Hematopoietic multipotent progenitor cell treated with erythropoietin and hydrocortisone succinate and interleukin-3 and kit ligand, for 6 days (in vitro differentiated cells): ENCODE data around the gene TOMT.
A peak's percentile ranks its signal among the peaks of the same experiment; 100 is the strongest.

Experiments used
- DNase-seq: peaks from one replicate; pipeline ENCODE4 v3.0.0-alpha.2; 2015

The TOMT gene, protein sequence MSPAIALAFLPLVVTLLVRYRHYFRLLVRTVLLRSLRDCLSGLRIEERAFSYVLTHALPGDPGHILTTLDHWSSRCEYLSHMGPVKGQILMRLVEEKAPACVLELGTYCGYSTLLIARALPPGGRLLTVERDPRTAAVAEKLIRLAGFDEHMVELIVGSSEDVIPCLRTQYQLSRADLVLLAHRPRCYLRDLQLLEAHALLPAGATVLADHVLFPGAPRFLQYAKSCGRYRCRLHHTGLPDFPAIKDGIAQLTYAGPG

DNA sequence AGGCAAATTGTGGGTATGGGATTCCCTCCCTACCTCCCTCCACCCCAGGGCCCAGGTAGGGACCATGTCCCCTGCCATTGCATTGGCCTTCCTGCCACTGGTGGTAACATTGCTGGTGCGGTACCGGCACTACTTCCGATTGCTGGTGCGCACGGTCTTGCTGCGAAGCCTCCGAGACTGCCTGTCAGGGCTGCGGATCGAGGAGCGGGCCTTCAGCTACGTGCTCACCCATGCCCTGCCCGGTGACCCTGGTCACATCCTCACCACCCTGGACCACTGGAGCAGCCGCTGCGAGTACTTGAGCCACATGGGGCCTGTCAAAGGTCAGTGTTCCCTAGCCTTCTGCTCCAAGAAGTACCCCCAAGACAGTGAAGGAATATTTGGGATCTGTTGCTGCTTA, at the start of gene TOMT:
TSS of gene TOMT (plus strand) at position 37 of the 400 bp plus-strand sequence. CDS start at position 65, 28 bp downstream.
- no peak for DNase-seq

DNA sequence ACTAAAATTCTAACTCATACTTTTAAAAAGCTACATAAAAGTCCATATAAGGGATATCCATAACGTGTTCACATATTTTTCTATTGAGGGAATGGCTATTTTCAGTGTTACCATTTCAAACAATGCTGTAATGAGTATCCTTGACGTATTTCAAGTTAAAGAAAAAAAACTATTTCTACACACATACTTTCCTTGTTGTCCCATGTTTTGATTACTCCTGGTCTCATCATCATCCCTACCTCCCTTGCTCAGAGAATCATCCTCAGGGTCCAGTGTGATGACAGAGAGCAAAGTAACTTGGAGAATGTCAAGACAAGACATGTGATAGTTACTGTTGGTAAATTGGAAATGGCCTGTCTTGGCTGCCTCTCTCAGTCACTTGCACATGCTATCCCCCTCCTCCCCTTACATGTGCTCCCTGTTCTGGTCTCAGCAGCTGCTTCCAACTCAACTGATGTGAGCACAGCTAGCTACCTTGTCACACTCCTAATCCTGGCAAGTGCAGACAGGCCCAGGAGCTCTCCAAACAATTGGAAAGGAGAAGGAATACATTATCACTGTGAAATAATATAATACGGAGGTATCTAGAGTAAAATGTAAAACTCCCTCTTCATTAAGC, 47.2 kb upstream of the TOMT start:
- no peak for DNase-seq

DNA sequence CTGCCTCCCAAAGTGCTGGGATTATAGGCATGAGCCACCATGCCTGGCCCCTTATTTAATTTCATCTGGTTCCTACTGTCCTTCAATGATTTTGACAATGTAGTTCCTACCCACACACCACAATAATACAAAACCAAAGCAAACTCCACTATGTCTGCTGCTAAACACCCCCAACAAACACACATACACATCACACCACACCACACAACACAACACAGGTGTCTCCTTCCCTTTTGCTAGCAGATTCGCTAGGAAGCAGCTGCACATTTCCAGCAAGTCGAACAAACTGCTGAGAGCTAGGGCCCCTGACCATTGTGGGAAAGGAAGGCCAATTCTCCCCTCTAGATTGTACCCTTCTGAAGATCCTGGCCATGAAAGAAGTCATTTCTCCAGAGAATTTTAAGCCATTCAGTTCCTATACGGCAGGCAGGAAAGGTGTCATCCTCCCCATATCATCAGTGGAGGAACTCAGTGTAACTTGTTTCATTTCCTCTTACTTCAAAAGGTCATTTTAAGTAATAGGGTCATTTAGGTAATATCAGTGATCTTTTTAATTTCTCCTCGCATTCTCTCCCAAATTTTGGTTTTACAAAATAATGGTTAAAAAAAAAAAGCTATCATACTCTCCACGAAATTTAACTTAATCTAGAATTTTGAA, 43.9 kb upstream of the TOMT start:
- no peak for DNase-seq

DNA sequence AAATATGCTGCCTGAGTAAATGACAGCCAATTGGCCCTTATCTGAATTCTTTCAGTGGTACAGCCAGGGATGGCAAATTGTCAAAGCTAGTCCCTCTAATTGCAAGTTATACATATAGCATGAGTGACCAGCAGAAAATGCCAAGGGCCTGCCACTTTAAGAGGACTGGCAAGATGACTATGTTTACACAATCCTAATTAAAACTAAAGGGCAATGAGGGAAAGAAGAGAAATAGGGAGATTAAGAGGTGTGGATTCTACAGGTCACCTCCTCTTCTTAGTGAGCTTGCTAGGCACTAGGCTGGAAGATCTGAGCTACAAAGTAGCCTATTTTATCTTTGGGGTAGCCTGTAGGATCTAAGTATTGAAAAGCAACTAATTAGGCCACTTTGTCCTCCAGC, 38.9 kb upstream of the TOMT start:
- DNase-seq = no peak

DNA sequence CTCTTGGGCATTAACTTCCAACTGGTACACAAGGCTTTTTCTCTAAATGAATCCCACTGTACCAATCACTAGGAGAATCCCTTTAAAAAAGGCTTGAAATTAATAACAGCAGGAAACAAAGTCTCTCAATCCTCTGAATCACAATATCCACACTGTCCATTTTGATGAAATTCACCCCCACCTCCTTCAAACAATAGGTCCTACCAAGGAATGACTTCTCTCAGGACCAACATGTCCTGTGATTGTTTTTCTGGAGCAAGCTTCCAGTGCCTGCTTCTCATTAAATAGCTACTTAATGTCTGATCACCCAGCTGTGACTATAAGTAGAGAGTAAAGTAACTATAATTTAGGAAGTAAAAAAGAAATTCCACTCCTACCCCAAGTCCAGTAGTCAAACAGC, 38.5 kb upstream of the TOMT start:
- DNase-seq = no peak

DNA sequence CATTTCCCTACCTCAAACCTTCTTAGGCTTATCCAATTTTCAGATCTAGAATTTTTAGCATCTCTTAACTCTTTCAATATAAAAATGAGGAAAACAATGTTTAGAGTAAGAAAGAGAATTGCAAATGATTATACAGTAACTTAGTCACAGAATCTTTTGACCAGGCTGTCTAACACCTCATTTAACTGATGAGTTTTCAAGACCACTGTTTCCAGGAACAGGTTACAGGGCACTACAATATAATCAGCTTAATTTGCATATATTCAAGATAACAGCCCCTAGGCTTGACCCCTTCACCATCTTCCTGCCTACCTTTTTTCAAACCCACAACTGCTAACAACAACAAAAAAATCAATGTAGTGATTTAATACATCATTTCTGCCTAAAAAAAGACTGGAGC, 38.0 kb upstream of the TOMT start:
- no peak for DNase-seq

DNA sequence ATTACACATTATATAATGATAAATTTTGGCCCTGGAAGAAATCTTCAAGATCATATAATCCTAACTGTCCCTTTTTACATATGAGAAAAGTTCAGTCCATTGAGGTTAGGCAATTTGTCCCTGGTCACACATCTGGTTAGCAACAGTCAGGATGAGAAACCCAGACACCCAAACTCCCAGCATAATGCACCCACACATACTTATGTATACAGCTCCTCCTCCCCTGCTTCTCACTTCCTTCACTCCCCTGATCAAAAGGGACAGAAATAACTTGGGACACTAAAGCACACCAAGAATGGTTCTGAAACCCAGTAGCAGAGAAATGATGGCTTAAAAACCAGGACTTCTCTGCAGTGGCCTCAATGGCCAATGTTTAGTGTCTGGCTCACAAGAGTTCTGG, 36.5 kb upstream of the TOMT start:
- no peak for DNase-seq

DNA sequence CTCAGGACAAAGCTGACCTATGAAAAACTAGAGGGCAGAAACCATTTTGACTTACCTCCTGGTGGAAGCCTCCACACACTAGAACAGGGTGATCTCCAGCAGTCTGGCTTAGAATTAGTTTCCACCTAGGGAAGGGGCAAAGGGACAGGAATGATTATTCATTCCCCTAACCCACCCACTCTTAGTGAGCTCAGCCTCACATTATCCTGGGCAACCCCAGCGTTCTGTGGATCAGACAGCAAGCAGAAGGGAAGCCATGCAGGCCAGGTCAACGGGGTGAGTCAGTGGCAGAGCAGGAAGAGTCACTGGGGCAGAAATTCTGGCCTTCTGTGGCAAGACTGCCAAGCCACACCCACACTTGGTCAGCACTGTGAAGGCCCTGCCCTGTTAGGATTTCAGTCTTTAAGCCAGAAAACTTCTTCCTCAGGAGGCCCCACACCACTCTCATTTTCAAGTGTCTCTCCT, 35.9 kb upstream of the TOMT start:
- DNase-seq = peak; percentile 85

DNA sequence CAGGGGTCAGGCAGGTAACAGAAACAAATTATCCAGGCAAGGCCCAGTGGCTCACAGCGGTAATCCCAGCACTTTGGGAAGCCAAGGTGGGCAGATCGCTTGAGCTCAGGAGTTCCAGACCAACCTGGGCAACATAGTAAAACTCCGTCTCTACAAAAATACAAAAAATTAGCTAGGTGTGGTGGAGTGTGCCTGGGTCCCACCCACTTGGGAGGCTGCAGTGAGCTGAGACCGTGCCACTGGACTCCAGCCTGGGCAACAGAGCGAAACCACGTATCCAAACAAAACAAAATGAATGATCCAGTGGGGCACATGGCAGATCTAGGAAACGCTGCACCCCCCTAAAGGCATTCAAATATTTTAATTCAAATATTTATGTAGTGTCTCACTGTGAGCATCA, 35.2 kb upstream of the TOMT start:
- no peak for DNase-seq

DNA sequence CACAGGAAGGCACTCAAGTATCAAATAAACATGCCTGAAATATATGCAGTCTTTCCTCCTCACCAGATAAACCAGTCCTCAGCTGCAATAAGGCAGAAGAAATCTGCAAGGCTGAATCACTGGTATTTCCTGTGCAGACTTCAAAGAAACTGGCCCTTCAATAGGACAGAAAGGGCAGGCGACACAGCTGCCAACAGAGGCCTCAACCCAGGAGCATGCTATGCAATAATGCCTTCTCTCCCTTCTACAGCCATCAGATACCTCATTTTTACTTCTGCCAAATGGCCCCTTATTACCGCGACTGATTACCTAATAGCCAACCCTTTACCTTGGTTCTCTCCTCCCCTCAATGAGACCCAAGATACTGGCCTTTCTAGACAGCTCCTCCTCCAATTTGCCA, 33.4 kb upstream of the TOMT start:
- DNase-seq = no peak

DNA sequence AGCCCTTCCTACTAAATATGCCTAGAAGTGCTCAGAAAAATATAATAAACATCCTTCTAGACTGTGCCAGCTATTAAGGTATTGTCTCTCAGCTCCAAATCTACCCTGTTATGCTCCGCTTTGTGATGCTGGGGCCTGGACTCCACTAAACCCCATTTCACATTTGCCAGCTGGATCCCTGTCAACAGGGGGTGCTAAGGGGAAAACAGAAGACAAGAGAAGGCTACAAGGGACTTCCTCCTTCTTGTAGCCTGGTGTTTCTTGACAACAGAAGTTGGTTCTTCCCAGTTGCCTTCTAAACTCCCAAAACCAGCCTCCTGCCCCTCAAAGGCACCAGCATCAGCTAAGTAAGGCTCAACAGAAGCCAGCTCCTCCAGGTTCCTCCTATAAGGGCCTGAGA, 30.6 kb upstream of the TOMT start:
- DNase-seq = peak; percentile 70

DNA sequence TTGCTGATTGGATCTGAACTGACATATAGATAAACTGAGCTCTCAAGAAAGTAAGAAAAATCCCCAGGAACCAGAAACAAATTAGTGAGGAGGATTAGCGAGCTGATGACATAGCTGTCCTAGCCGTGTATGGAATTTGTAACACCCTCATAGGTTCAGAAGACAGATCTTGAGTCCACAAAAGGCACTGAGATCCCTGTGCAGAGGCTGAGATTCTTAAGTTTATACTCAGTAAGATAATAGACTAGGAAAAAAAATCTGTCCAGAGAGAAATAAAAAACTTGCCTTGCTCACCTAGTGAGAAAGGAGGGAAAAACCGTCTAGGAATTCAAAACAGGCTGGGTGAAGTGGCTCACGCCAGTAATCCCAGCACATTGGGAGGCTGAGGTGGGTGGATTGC, 30.0 kb upstream of the TOMT start:
- no peak for DNase-seq

DNA sequence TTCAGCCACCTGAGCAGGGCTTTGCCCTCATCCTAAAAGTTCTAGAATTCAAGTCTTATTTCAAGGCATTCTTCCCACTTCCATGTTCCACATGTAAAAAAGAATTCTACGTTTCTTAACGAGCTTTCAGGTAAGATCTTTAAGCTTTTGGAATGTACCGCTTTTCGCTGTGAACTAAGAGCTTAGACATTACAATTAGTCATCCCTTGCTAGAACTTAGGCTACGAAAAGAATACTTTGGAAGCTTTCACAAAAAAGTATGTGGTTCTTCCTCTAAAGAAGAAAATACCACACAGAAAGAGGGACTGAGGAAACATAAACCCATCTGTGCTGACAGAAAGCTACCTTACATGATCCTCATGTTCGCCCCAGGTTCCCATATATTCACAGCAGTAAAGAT, 27.2 kb upstream of the TOMT start:
- no peak for DNase-seq

DNA sequence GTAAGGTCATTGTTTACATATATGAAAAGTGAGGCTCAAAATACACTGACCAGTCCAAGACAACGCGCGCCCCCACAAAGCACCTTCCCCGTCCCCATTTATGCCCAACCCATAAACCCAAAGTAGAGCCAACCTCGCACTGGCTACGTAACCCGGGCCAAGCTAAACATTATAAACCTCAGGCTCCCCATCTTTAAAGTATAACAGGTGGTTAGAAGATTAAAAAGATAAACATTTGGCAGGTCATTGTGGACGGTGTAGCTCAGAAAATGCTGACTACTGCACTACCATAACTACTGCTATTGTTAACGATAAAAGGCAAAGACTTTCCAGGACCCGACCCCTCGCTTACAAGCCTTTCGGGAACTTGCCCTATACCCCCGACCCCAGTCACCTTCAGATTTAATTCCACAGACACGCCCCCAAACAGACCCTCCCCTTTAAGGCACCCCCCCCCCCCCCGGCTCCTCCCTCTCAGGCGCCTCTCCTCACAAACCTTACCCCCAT, 25.9 kb upstream of the TOMT start:
- DNase-seq = peak; percentile 43

DNA sequence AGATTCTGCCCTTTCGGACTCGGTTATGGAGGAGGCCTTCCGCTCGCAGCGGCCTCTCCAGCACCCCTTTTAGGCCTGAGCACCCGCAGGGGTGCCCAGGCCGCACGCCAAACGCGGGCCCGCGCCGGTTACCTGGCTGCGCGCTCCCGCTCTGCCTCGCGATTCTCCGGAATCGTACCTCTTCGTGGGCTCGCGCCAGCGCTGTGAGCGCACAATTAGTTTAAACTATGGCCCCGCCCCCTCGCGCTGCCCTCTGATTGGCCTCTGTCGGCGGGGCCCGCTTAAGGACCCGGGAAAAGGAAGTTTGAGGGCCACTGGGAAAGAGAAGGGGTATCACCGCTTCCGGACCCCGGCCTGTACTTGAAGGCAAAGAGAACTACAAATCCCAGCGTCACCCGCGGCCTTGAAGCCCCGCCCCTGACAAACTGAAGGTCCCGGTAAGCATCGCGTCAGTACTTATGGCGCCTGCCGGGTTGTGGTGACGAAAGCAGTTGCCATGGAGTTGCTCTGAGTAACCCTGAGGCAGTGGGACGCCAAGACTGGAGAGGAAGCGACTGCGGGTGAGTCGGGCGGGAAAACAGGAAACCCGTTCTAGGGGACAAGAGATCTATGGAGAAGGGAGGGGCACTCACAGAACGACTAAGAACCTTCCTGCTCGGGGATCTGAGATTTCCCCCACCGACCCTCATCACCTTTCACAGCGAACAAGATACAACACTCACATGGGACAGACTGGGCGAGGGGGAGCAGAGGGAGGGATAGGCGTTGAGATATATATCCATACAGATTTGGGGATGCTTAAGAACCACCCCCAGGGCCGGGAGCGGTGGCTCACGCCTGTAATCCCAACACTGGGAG, 25.2 kb upstream of the TOMT start, which contains the start of the genes LRRC51 and NUMA1:
TSS of gene LRRC51 (plus strand) at position 525 of the 858 bp plus-strand sequence. CDS start 8,234 bp downstream, outside the sequence.
TSS of gene NUMA1 (minus strand) at position 217 of the 858 bp plus-strand sequence. CDS start 44,599 bp downstream, outside the sequence.
- DNase-seq = peak; percentile 100

DNA sequence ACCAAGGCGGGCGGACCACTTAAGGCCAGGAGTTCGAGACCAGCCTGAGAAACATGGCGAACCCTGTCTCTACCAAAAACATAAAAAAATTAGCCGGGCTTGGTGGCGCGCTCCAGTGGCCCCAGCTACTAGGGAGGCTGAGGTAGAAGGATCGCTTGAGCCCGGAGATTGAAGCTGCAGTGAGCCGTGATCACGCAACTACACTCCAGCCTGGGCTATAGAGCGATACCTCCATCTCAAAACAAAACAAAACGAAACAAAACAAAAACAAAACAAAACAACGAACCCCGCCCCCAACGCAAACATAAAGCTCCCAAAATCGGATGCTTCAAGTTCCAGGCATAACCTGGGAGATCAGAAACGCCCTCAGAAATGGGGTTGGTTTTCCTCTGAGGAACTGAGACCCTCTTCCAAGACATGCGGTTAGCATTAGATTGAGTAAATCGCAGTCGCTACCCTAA, 24.5 kb upstream of the TOMT start:
- no peak for DNase-seq

DNA sequence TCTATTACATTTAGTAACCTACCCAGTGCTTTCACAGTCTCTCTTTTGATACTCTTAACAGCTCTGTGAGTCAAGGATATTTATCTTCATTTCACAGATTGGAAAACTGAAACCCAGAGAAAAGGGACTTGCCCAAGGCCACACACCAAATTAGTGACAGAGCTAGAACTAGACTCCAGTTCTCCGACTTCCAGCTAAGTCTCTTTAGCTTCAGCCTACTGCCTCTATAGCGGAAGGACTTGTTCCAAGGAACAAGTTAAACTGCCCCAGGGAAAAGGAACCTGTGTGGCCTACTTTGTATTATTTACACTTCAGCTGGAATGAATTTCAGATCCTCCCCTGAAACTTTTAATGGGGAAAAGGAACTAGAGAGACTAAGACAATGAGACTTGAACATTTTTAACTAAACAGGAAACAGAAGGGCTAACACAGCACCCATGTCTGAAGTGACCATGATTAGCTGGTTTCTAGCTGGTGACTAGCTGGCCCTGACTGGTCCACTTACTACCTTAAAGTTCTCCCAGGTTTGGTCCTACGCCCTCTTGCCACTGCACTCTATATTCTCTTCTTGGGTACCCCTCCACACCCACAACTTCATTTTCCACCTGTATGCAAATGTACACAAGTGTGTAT, 23.8 kb upstream of the TOMT start:
- no peak for DNase-seq

DNA sequence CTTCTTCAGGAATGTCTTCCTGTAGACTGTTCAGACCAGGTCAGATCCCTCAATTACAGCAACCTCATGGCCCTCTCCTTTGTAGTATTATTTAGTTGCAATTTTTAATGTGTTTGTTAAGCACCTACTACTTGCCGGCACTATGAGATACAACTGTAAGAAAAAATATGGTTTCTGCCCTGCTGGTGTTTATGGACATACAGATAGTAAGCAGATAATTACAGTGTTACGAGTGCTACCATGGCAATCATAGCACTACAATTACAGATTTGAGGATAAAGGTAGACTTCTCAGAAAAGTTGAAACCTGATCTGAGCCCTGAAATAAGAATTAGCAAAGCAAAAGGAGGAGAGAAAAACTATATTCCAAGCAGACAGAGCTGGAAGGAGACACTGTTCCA, 22.3 kb upstream of the TOMT start:
- DNase-seq = no peak

DNA sequence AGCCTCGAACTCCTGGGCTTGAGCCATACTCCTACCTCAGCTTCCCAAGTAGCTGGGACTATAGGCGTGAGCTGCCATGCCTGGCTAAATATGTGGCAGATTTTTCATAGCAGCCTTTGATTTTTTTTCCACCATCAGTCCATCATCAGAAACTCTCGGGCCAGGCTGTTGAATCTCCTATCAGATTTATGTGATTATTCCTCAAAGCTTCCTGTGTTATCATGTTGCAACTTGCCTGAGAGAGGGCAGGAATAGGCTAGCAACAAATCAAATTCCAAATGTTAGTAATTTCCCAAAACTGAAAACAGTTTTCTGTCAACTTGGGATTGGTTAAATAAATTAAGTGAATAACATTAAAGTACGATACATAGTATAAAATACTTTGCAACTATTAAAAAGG, 21.6 kb upstream of the TOMT start:
- no peak for DNase-seq

DNA sequence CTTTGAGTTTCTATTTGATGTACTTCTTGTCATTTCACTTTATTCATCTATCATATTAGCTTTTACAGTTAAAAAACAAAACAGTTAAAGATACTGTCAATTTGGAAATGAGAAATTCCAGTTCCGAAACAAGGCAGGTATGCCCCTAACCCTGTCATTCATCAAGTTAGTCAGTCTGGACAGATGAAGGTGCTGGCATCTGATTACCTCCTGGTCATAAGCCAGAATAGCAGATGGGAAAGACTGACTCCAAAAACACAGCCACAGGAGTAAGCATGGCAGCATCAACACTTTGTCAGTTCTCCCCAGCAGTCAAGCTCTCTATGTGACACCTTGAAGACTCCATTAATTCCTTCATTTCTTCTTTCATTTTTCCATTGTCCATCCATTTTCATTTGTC, 20.8 kb upstream of the TOMT start:
- no peak for DNase-seq

DNA sequence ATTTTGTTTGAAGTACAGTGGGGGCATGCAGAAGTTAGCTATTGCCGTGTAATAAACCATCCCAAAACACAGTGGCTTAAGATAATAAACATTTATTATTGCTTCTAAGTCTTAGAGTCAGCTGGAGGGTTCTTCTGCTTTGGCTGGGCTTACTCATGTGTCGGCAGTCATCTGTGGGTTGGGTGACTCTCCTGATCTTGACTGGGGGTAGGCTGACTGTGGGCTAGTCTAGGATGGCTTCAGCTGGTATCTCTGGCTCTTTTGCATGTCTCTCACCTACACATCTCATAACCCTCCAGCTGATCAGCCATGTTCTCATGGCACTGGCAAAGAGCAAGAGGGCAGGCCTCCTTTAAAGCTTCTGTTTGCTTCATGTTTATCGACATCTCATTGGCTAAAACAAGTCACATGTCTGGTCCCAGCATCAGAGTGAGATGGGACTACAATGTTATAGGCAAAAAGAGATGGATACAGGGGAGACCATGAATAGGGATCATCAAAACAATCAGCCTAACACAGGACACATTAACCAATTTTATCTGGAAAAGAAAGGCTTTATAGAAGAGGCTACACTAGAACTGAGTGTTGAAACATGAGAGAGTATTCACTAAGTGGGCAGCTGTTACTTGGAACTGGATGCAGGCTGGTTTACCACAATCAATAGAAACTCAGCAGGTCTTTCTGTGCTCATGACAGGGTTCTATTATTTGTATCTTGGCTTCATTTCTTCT, 19.9 kb upstream of the TOMT start:
- DNase-seq = no peak
